Common myeloid progenitor, CD34-positive (primary cell): Measurements from ENCODE around the gene ALDH2.
A peak's percentile ranks its signal among the peaks of the same experiment; 100 is the strongest.

Experiments
- CTCF ChIA-PET: fragments of 350-600 bp; sonication (Branson Sonifier 250); formaldehyde crosslinking; loops from one replicate; lab custom pipeline; 2021; ENCODE audit warnings: antibody characterized with exemption; lab: Charles Lee
- POLR2A ChIA-PET: fragments of 350-600 bp; sonication (Branson Sonifier 250); formaldehyde crosslinking; loops from one replicate; lab custom pipeline; 2021; ENCODE audit warnings: antibody characterized with exemption; lab: Charles Lee
- DNase-seq, 3 donors: peaks; one replicate each; pipeline versions ENCODE4 v3.0.0 to v3.0.0-alpha.2; 2013
- H3K27ac ChIP-seq, 2 experiments: 1 replicate in 1 of 2; 2 replicates in 1 of 2; pipeline ENCODE4 v1.7.0; 2013; ENCODE audit warnings: inconsistent platforms in 2 of 2, low read length in 2 of 2, mild to moderate bottlenecking in 2 of 2, low read depth in 1 of 2, moderate library complexity in 1 of 2; ENCODE audit not compliant: severe bottlenecking in 2 of 2, insufficient read depth in 1 of 2, poor library complexity in 1 of 2
- H3K27me3 ChIP-seq, 5 experiments: replicated peaks in 2 of 5; 1 replicate in 3 of 5; 2 replicates in 2 of 5; pipeline versions ENCODE4 v1.6.1 to v1.7.0; 2013; ENCODE audit warnings: low read length in 4 of 5, mild to moderate bottlenecking in 2 of 5, moderate library complexity in 2 of 5, inconsistent platforms in 1 of 5; ENCODE audit not compliant: insufficient read depth in 5 of 5, control insufficient read depth in 4 of 5
- H3K36me3 ChIP-seq, 4 experiments: 1 replicate in 2 of 4; 2 replicates in 2 of 4; pipeline versions ENCODE4 v1.6.1 to v1.7.0; 2013; ENCODE audit warnings: low read length in 3 of 4, control low read depth in 1 of 4, mild to moderate bottlenecking in 1 of 4; ENCODE audit not compliant: control insufficient read depth in 4 of 4, insufficient read depth in 4 of 4
- H3K4me1 ChIP-seq, 4 experiments: 1 replicate in 3 of 4; 2 replicates in 1 of 4; pipeline versions ENCODE4 v1.6.1 to v1.7.1; 2013; ENCODE audit warnings: low read length in 3 of 4, mild to moderate bottlenecking in 3 of 4, control low read depth in 1 of 4, inconsistent platforms in 1 of 4, moderate library complexity in 1 of 4; ENCODE audit not compliant: control insufficient read depth in 4 of 4, insufficient read depth in 4 of 4; ENCODE audit errors: control extremely low read depth in 1 of 4
- H3K4me3 ChIP-seq, 7 experiments: 1 replicate in 4 of 7; 2 replicates in 3 of 7; pipeline versions ENCODE4 v1.5.1 to v1.7.0; 2013; ENCODE audit warnings: mild to moderate bottlenecking in 7 of 7, low read length in 6 of 7, moderate library complexity in 6 of 7, inconsistent platforms in 2 of 7, low read depth in 2 of 7, control low read depth in 1 of 7; ENCODE audit not compliant: insufficient read depth in 4 of 7, control insufficient read depth in 1 of 7; ENCODE audit errors: extremely low read depth in 1 of 7
- H3K9me3 ChIP-seq, 5 experiments: 1 replicate in 4 of 5; 2 replicates in 1 of 5; pipeline versions ENCODE4 v1.6.1 to v1.7.1; 2013; ENCODE audit warnings: low read length in 4 of 5, mild to moderate bottlenecking in 2 of 5, inconsistent platforms in 1 of 5, low read depth in 1 of 5, moderate library complexity in 1 of 5; ENCODE audit not compliant: control insufficient read depth in 4 of 5, insufficient read depth in 2 of 5; ENCODE audit errors: control extremely low read depth in 1 of 5
- WGBS: methylation state at CpG from one replicate; pipeline ENCODE4 v1.1.5; 2013; ENCODE audit not compliant: insufficient coverage; 5-methylcytosine and 5-hydroxymethylcytosine counted together

ALDH2 gene

GRCh38 chr12:111840807-111841206 is 74.1 kb downstream of the ALDH2 start:
- Histone ChIP-seq H3K27me3 (no peaks in the 10 kb centered on the region), H3K4me1 (peaks cover 11 to 38% (median 27%) of the 10 kb centered on the region in 4 experiments), H3K36me3 (peaks cover 0 to 19% (median 11%) of the 10 kb centered on the region in 4 experiments), H3K4me3 (peak overlapping the region in 6 of 7 experiments; percentile 80 to 100 (median 86)), H3K27ac (peak overlapping the region; percentile 84 to 97), H3K9me3 (no peaks in the 10 kb centered on the region)
- POLR2A ChIA-PET: interaction anchor here (0.6 kb wide), 1 partner anchor 110 kb away, joined by 3 read pairs; no protein-coding TSS in a partner anchor
- no peak for DNase-seq
- CTCF ChIA-PET: interaction anchor here (0.6 to 1.0 kb wide), 3 partner anchors 11 to 155 kb away, joined by 3 read pairs; partner anchors contain the start of genes ACAD10 and BRAP
- WGBS: 47% methylated on average over 7 of the region's 11 CpGs

GRCh38 chr12:111841236-111841749 is 74.6 kb downstream of the ALDH2 start:
- no peak for DNase-seq
- Histone ChIP-seq H3K27me3 (no peaks in the 10 kb centered on the region), H3K4me1 (peaks cover 11 to 38% (median 27%) of the 10 kb centered on the region in 4 experiments), H3K36me3 (peaks cover 0 to 23% (median 11%) of the 10 kb centered on the region in 4 experiments), H3K27ac (peak overlapping the region; percentile 84 to 97), H3K4me3 (peak overlapping the region; percentile 80 to 100 (median 88)), H3K9me3 (no peaks in the 10 kb centered on the region)
- ChIA-PET POLR2A (interaction anchor here (0.6 kb wide), 2 partner anchors 110 to 1685 kb away, joined by 3 to 4 read pairs; no protein-coding TSS in a partner anchor), CTCF (interaction anchor here (0.6 to 1.0 kb wide), 3 partner anchors 10 to 155 kb away, joined by 3 read pairs; partner anchors contain the start of genes ACAD10 and BRAP)
- 4% methylated on average over 7 of the region's 13 CpGs for WGBS

GRCh38 chr12:111841750-111842555 is 75.2 kb downstream of the ALDH2 start, which contains the start of gene MAPKAPK5:
MAPKAPK5 (plus strand) TSS chr12:111842228; CDS start chr12:111842734, 506 bp downstream.
- Histone ChIP-seq H3K27ac (peak within 1 kb of the TSS; percentile 84 to 97), H3K4me3 (peak within 1 kb of the TSS; percentile 80 to 100 (median 88)), H3K9me3 (no peaks in the 10 kb centered on the region), H3K4me1 (peaks cover 11 to 38% (median 27%) of the 10 kb centered on the region in 4 experiments), H3K36me3 (peaks cover 0 to 23% (median 12%) of the 10 kb centered on the region in 4 experiments), H3K27me3 (no peaks in the 10 kb centered on the region)
- under 1% methylated on average over 76 of the region's 84 CpGs for WGBS
- peak; percentile 96 to 97 (median 97) for DNase-seq
- ChIA-PET POLR2A (interaction anchor here (0.5 to 0.8 kb wide), 3 partner anchors 83 to 1686 kb away, joined by 3 to 4 read pairs (median 4); no protein-coding TSS in a partner anchor), CTCF (interaction anchor here (0.6 to 2.7 kb wide), 4 partner anchors 9 to 174 kb away, joined by 3 to 7 read pairs (median 3); no protein-coding TSS in a partner anchor)

GRCh38 chr12:111842556-111843396 is 76.0 kb downstream of the ALDH2 start:
- Histone ChIP-seq H3K9me3 (peaks cover 0 to 3% (median 0%) of the 10 kb centered on the region in 5 experiments), H3K27me3 (no peaks in the 10 kb centered on the region), H3K4me1 (peaks cover 11 to 38% (median 27%) of the 10 kb centered on the region in 4 experiments), H3K36me3 (peaks cover 2 to 23% (median 14%) of the 10 kb centered on the region in 4 experiments), H3K4me3 (peak overlapping the region; percentile 80 to 100 (median 88)), H3K27ac (peak overlapping the region; percentile 84 to 97)
- ChIA-PET POLR2A (interaction anchor here (0.5 to 0.8 kb wide), 2 partner anchors 84 to 376 kb away, joined by 3 to 4 read pairs; no protein-coding TSS in a partner anchor), CTCF (interaction anchor here (0.6 to 2.7 kb wide), 3 partner anchors 30 to 173 kb away, joined by 3 to 7 read pairs (median 3); no protein-coding TSS in a partner anchor)
- DNase-seq: peak in 1 of 3 donors; percentile 31
- 6% methylated on average over 38 of the region's 44 CpGs for WGBS

- Histone ChIP-seq H3K27me3 (no peaks in the 10 kb centered on the region), H3K9me3 (peaks cover 0 to 13% (median 4%) of the 10 kb centered on the region in 5 experiments), H3K4me1 (peaks cover 8 to 25% (median 16%) of the 10 kb centered on the region in 4 experiments), H3K4me3 (no peak overlapping the region), H3K27ac (no peak overlapping the region), H3K36me3 (peaks cover 12 to 26% (median 17%) of the 10 kb centered on the region in 4 experiments)
- no CpG with 5 or more reads among the region's 2 CpGs for WGBS
- CTCF ChIA-PET: interaction anchor here (1.4 kb wide), 1 partner anchor 19 kb away, joined by 3 read pairs; no protein-coding TSS in a partner anchor
- no peak for DNase-seq
- POLR2A ChIA-PET: interaction anchor here (0.6 kb wide), 2 partner anchors 14 to 31 kb away, joined by 3 read pairs; no protein-coding TSS in a partner anchor
Measured at GRCh38 chr12:111846016-111846415, 79.3 kb downstream of the ALDH2 start.

DNA sequence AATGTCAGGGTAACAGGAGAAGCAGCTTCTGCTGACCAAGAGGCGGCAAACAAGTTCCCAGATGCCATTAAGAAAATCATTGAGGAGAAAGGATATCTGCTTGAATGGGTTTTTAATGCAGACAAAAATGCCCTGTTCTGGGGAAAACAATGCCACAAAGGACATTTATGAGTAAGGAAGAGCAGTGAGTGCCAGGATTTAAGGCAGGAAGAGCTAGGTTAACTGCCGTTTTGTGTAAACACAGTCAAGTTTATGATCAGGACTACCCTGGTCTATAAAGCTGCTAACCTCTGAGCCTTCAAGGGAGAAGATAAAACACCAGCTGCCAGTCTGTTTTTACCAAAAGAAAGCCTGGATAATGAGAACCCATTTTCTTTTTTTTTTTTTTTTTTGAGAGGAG is 83.8 kb downstream of the ALDH2 start:
- no peak overlapping the region for H3K4me3 ChIP-seq
- DNase-seq: no peak
- 100% methylated on average over 2 of the region's 2 CpGs for WGBS
- H3K9me3 ChIP-seq: peaks cover 0 to 13% (median 7%) of the 10 kb centered on the region in 5 experiments
- no peak overlapping the region for H3K27ac ChIP-seq
- H3K27me3 ChIP-seq: no peaks in the 10 kb centered on the region
- CTCF ChIA-PET: interaction anchor here (1.2 to 1.9 kb wide), 2 partner anchors 9 to 10 kb away, joined by 3 to 4 read pairs; partner anchors contain the start of gene MAPKAPK5
- peaks cover 12 to 30% (median 20%) of the 10 kb centered on the region in 4 experiments for H3K36me3 ChIP-seq
- H3K4me1 ChIP-seq: no peaks in the 10 kb centered on the region
- POLR2A ChIA-PET: no interaction called here
